NCI-H2227 (cell line): ENCODE measurements around the gene TMTC3.
"Not testable (repeated sequence)": the region's sequence is repeated elsewhere in the genome, so short reads cannot be mapped to it uniquely, and the experiment has no call there.

ENCODE experiments used
- DNase-seq: peaks from one replicate; lab custom pipeline; 2025; ENCODE audit not compliant: unreplicated experiment; lab: John Stamatoyannopoulos, UW

Gene TMTC3

GRCh38 chr12:88141774-88142609, at the start of gene TMTC3, which contains the start of gene CEP290:
Gene TMTC3, plus strand, starts transcription at chr12:88142307. Its CDS starts 6,009 bp downstream, at chr12:88148316.
Gene CEP290, minus strand, starts transcription at chr12:88142088. Its CDS starts 781 bp downstream, at chr12:88141307.
- DNase-seq, result peak; percentile 98

- DNase-seq, result no peak
These were observed 49.3 kb upstream of the TMTC3 start for GRCh38 chr12:88092771-88093170.

GRCh38 chr12:88093573-88093972, 48.5 kb upstream of the TMTC3 start:
- DNase-seq, result no peak

- no peak for DNase-seq
These were observed 34.1 kb upstream of the TMTC3 start for GRCh38 chr12:88108021-88108420.

- DNase-seq, result peak; percentile 34
These were observed 30.9 kb upstream of the TMTC3 start for GRCh38 chr12:88111074-88111652.

- no peak for DNase-seq
These were observed 28.2 kb upstream of the TMTC3 start for GRCh38 chr12:88113871-88114270.

- no peak for DNase-seq
These were observed 19.4 kb upstream of the TMTC3 start for GRCh38 chr12:88122666-88123065.

GRCh38 chr12:88127099-88127498, 15.0 kb upstream of the TMTC3 start:
- DNase-seq, result no peak

GRCh38 chr12:88127855-88128254, 14.3 kb upstream of the TMTC3 start:
- no peak for DNase-seq

- DNase-seq, result no peak
These were observed 9.7 kb upstream of the TMTC3 start for GRCh38 chr12:88132392-88132791.

- not testable (repeated sequence) for DNase-seq
These were observed 8.9 kb upstream of the TMTC3 start for GRCh38 chr12:88133181-88133580.

GRCh38 chr12:88139711-88140110, 2.4 kb upstream of the TMTC3 start:
- not testable (repeated sequence) for DNase-seq

GRCh38 chr12:88141425-88141773, 708 bp upstream of the TMTC3 start:
- DNase-seq, result no peak

- peak; percentile 40 for DNase-seq
These were observed 494 bp downstream of the TMTC3 start for GRCh38 chr12:88142610-88142991.

GRCh38 chr12:88144037-88144436, 1.9 kb downstream of the TMTC3 start:
- DNase-seq, result no peak

- no peak for DNase-seq
These were observed 2.7 kb downstream of the TMTC3 start for GRCh38 chr12:88144546-88145468.

- DNase-seq, result peak; percentile 22
These were observed 3.7 kb downstream of the TMTC3 start for GRCh38 chr12:88145567-88146505.

- DNase-seq, result no peak
These were observed 8.0 kb downstream of the TMTC3 start for GRCh38 chr12:88150063-88150462.

GRCh38 chr12:88153959-88154358, 11.9 kb downstream of the TMTC3 start:
- DNase-seq, result peak; percentile 11

- no peak for DNase-seq
These were observed 14.1 kb downstream of the TMTC3 start for GRCh38 chr12:88156075-88156654.
